ENCODE measurements around the gene DOK5.

Gene DOK5

DNA sequence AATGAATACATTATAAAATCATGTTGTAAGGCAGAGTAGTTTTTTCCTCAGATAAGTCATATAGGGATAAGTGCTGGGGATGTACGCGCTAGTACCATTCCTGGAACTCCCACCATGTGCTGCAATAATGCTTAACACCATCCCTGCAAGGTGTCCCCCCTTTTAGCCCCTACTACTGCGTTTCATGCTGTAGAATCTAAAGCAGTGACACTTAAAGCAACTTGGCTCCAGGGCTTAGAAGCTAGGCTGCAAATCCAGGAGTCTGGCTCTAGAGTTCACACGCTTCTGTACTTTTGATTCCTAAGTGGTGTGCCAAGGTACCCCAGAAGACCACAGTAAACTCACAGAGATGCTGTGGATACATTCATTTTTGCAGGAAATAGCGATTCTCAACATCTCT is 183.1 kb downstream of the DOK5 start:
- Histone ChIP-seq H3K9ac (ENCODE audit: low read length) (no peak overlapping the region), H3F3A (ENCODE audit: insufficient read depth) (no peaks in the 10 kb centered on the region), H4K20me1 (ENCODE audit: low read depth, low read length) (no peaks in the 10 kb centered on the region), H2AFZ (ENCODE audit: low read depth, low read length, severe bottlenecking) (no peak overlapping the region), H3K9me3 (ENCODE audit: insufficient read depth, low read length) (no peaks in the 10 kb centered on the region), H3K4me3 (ENCODE audit: insufficient read depth, low read length, poor library complexity, severe bottlenecking) (no peak overlapping the region), H3K4me2 (ENCODE audit: low read depth, low read length, poor library complexity, severe bottlenecking) (no peak overlapping the region), H3K9me2 (replicated peaks; ENCODE audit: insufficient read depth, low read length) (no peaks in the 10 kb centered on the region), H3K27me3 (ENCODE audit: low read length) (peaks cover 3% of the 10 kb centered on the region; the same call in 1 of the 2 replicates), H3K27ac (ENCODE audit: low read depth, low read length) (no peak overlapping the region), H3K79me2 (ENCODE audit: insufficient read depth, low read length) (no peaks in the 10 kb centered on the region), H3K36me3 (ENCODE audit: low read length) (no peaks in the 10 kb centered on the region)
- TF ChIP-seq, protein P1, sequence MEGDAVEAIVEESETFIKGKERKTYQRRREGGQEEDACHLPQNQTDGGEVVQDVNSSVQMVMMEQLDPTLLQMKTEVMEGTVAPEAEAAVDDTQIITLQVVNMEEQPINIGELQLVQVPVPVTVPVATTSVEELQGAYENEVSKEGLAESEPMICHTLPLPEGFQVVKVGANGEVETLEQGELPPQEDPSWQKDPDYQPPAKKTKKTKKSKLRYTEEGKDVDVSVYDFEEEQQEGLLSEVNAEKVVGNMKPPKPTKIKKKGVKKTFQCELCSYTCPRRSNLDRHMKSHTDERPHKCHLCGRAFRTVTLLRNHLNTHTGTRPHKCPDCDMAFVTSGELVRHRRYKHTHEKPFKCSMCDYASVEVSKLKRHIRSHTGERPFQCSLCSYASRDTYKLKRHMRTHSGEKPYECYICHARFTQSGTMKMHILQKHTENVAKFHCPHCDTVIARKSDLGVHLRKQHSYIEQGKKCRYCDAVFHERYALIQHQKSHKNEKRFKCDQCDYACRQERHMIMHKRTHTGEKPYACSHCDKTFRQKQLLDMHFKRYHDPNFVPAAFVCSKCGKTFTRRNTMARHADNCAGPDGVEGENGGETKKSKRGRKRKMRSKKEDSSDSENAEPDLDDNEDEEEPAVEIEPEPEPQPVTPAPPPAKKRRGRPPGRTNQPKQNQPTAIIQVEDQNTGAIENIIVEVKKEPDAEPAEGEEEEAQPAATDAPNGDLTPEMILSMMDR (IDR thresholded peaks at IDR 0.05; ENCODE audit: insufficient read depth, low read length, poor library complexity, severe bottlenecking), result no peak
- no peak for TF ChIP-seq EZH2phosphoT487 (conservative IDR thresholded peaks at IDR 0.05; ENCODE audit: low read length)

DNA sequence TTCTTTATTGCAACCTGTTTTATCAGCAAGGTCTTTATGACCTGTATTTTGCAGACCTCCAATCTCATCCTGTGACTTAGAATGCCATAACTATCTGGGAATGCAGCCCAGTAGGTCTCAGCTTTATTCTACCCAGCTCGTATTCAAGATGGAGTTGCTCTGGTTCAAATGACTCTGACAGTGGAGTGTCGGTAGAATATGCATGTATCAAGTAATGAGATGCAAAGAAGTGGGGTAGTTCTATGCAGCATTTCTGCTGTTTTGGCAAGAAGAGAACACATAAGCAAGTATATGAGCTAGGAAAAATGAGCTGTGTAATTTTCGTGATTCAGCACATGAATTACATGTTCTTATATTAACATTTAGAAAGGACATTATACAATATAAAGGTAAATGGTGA is 185.9 kb downstream of the DOK5 start:
- Histone ChIP-seq H3K4me3 (ENCODE audit: insufficient read depth, low read length, poor library complexity, severe bottlenecking) (no peak overlapping the region), H3K27ac (ENCODE audit: low read depth, low read length) (no peak overlapping the region), H3K4me2 (ENCODE audit: low read depth, low read length, poor library complexity, severe bottlenecking) (no peak overlapping the region), H3K27me3 (ENCODE audit: low read length) (peaks cover 3% of the 10 kb centered on the region; the same call in 1 of the 2 replicates), H3F3A (ENCODE audit: insufficient read depth) (no peaks in the 10 kb centered on the region), H3K36me3 (ENCODE audit: low read length) (no peaks in the 10 kb centered on the region), H3K9ac (ENCODE audit: low read length) (no peak overlapping the region), H3K9me3 (ENCODE audit: insufficient read depth, low read length) (no peaks in the 10 kb centered on the region), H3K9me2 (replicated peaks; ENCODE audit: insufficient read depth, low read length) (no peaks in the 10 kb centered on the region), H3K79me2 (ENCODE audit: insufficient read depth, low read length) (no peaks in the 10 kb centered on the region), H4K20me1 (ENCODE audit: low read depth, low read length) (no peaks in the 10 kb centered on the region), H2AFZ (ENCODE audit: low read depth, low read length, severe bottlenecking) (no peak overlapping the region)
- TF ChIP-seq, protein P1 (IDR thresholded peaks at IDR 0.05; ENCODE audit: insufficient read depth, low read length, poor library complexity, severe bottlenecking), result no peak
- TF ChIP-seq EZH2phosphoT487 (conservative IDR thresholded peaks at IDR 0.05; ENCODE audit: low read length), result no peak

DNA sequence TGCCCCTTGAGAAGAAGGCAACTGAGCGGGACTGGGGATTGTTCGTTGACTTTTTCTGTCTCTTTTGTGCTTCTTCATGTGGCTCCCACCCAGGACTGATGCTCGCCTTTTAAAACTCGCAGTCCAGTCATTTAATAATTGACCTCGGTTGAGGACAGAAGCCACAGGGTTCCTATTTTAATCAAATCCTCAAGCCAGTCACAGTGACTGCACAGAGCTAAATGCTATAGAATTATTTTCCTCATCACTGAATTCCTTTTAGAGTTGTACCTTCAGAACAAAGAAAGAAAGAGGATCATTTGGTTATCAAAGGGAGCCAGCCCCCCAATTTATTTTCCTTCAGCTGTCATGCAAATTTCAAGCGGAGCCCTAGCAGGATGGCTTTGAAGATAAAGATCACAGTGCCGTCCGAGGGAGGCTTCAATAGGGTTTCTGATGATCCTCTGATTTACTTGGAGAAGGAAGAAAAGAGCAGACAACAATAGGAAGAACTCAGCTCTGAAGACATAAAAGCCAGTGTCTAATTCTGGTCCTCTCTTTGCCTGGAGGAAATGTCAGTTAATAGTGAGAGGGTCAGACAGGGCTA is 186.6 kb downstream of the DOK5 start:
- peaks cover 3% of the 10 kb centered on the region; the same call in 1 of the 2 replicates for H3K27me3 ChIP-seq (ENCODE audit: low read length)
- TF ChIP-seq, protein P1 (IDR thresholded peaks at IDR 0.05; ENCODE audit: insufficient read depth, low read length, poor library complexity, severe bottlenecking), result no peak
- no peak for TF ChIP-seq EZH2phosphoT487 (conservative IDR thresholded peaks at IDR 0.05; ENCODE audit: low read length)
- H3K79me2 ChIP-seq (ENCODE audit: insufficient read depth, low read length), result no peaks in the 10 kb centered on the region
- H3K4me3 ChIP-seq (ENCODE audit: insufficient read depth, low read length, poor library complexity, severe bottlenecking), result no peak overlapping the region
- H3F3A ChIP-seq (ENCODE audit: insufficient read depth), result no peaks in the 10 kb centered on the region
- no peak overlapping the region for H2AFZ ChIP-seq (ENCODE audit: low read depth, low read length, severe bottlenecking)
- H3K9ac ChIP-seq (ENCODE audit: low read length), result no peak overlapping the region
- H3K9me3 ChIP-seq (ENCODE audit: insufficient read depth, low read length), result no peaks in the 10 kb centered on the region
- no peaks in the 10 kb centered on the region for H3K36me3 ChIP-seq (ENCODE audit: low read length)
- no peak overlapping the region for H3K27ac ChIP-seq (ENCODE audit: low read depth, low read length)
- H4K20me1 ChIP-seq (ENCODE audit: low read depth, low read length), result no peaks in the 10 kb centered on the region
- no peak overlapping the region for H3K4me2 ChIP-seq (ENCODE audit: low read depth, low read length, poor library complexity, severe bottlenecking)
- H3K9me2 ChIP-seq (replicated peaks; ENCODE audit: insufficient read depth, low read length), result no peaks in the 10 kb centered on the region

Measured in SU-DHL-6 (cell line).